ENCODE measurements around the gene MLLT6.

DNA sequence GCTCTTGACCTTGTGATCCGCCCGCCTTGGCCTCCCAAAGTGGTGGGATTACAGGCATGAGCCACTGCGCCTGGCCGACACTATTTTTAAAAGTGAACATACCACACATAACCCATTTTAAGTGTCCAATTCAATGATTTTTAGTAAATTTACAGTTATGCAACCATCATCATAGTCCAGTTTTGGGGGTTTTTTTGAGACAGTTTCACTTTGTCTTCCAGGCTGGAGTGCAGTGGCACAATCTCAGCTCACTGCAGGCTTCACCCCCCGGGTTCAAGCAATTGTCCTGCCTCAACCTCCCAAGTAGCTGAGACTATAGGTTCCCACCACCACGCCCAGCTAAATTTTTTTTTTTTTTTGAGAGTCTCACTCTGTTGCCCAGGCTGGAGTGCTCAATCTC lies 27.3 kb upstream of the MLLT6 start:
- TF ChIP-seq POLR2AphosphoS5 (IDR thresholded peaks at IDR 0.05; ENCODE audit: borderline replicate concordance, low read depth, low read length): no peak
- TF ChIP-seq FOXP2 (optimal IDR thresholded peaks at IDR 0.05; ENCODE audit: control extremely low read depth, extremely low read length, insufficient read depth): no peak

Data from SK-N-MC (cell line).